ENCODE results near the gene HOXD11. TPM values are rescaled to one million over a fixed set of nuclear protein-coding genes. Genes with fewer than 3 reads are reported as not detected.

HOXD11 gene
- total RNA-seq, 4 donors from 2014 or later = 0.21 to 1.8 (median 1.2) TPM; not detected in 1

- TF ChIP-seq POLR2A (IDR thresholded peaks at IDR 0.05) (no peak), CTCF (IDR thresholded peaks at IDR 0.05) (no peak), EP300 (IDR thresholded peaks at IDR 0.05) (no peak)
- DNase-seq (ENCODE audit: low spot score in 2 of 2) = no peak
- no peak overlapping the region for H3K4me3 ChIP-seq
- H3K27me3 ChIP-seq = peaks cover 3 to 92% of the 10 kb centered on the region in 2 donors
- 66 to 69% methylated on average over 22 of the region's 22 CpGs for WGBS, 2 donors
- H3K9me3 ChIP-seq = no peaks in the 10 kb centered on the region
- peaks cover 0 to 16% (median 0%) of the 10 kb centered on the region in 3 donors for H3K36me3 ChIP-seq
- H3K27ac ChIP-seq = no peak overlapping the region
- peaks cover 0 to 44% (median 9%) of the 10 kb centered on the region in 4 donors for H3K4me1 ChIP-seq
Measured at GRCh38 chr2:176158186-176158591, 51.1 kb downstream of the HOXD11 start.

- H3K27me3 ChIP-seq = peaks cover 3 to 97% of the 10 kb centered on the region in 2 donors
- no peak for DNase-seq (ENCODE audit: low spot score in 2 of 2)
- H3K4me1 ChIP-seq = peaks cover 0 to 44% (median 9%) of the 10 kb centered on the region in 4 donors
- H3K4me3 ChIP-seq = no peak overlapping the region
- peaks cover 0 to 4% (median 0%) of the 10 kb centered on the region in 4 donors for H3K9me3 ChIP-seq
- 59 to 63% methylated on average over 32 to 34 of the region's 39 CpGs for WGBS, 2 donors
- no peak overlapping the region for H3K27ac ChIP-seq
- peaks cover 0 to 9% (median 0%) of the 10 kb centered on the region in 3 donors for H3K36me3 ChIP-seq
- TF ChIP-seq CTCF (IDR thresholded peaks at IDR 0.05) = no peak
- no peak for TF ChIP-seq POLR2A (IDR thresholded peaks at IDR 0.05)
- no peak for TF ChIP-seq EP300 (IDR thresholded peaks at IDR 0.05)
Measured at GRCh38 chr2:176158855-176159662, 52.0 kb downstream of the HOXD11 start.

Small RNA genes lying within 50 kb of the gene (small RNA-seq; reads per million reads assigned to genes)
- 178,554 reads per million, percentile 100 among the genes with 10 or more reads in this experiment for gene MIR10B

Other genes starting within 250 kb of the HOXD11 start
- 10 to 100 TPM; 17.4 to 27.3 (median 24.1) TPM for gene LNPK, start 105.0 kb upstream of the HOXD11 start, total RNA-seq
- not detected for gene EVX2, start 23.3 kb upstream of the HOXD11 start, total RNA-seq
- under 1 TPM in 1 of 4 donors, not detected in 3; 0.21 TPM for gene HOXD13, start 14.6 kb upstream of the HOXD11 start, total RNA-seq
- gene HOXD12, start 7.5 kb upstream of the HOXD11 start, total RNA-seq = not detected
- 1 to 10 TPM in 2 of 4 donors, under 1 TPM in 2; 0.39 to 2.1 (median 1.1) TPM for gene HOXD10, start 9.5 kb downstream of the HOXD11 start, total RNA-seq
- 1 to 10 TPM; 1.9 to 9.4 (median 5.9) TPM for gene HOXD9, start 15.4 kb downstream of the HOXD11 start, total RNA-seq
- gene HOXD8, start 22.4 kb downstream of the HOXD11 start, total RNA-seq = 10 to 100 TPM; 12.6 to 19.5 (median 16.7) TPM
- 10 to 100 TPM in 3 of 4 donors, 1 to 10 TPM in 1; 3.8 to 17.1 (median 16.6) TPM for gene HOXD4, start 44.3 kb downstream of the HOXD11 start, total RNA-seq
- 10 to 100 TPM; 10.5 to 11.7 (median 11.0) TPM for gene HOXD3, start 50.0 kb downstream of the HOXD11 start, total RNA-seq
- 1 to 10 TPM in 1 of 4 donors, under 1 TPM in 2, not detected in 1; 0.44 to 1.8 (median 0.63) TPM for gene HOXD1, start 81.4 kb downstream of the HOXD11 start, total RNA-seq
- 10 to 100 TPM; 18.8 to 22.4 (median 21.9) TPM for gene MTX2, start 162.2 kb downstream of the HOXD11 start, total RNA-seq